IPS-NIHi7 (cell line): ENCODE measurements around the gene TCEA2.

Experiments
- DNase-seq: peaks from one replicate; pipeline ENCODE4 v3.0.0; 2012; ENCODE audit warnings: mixed read lengths; ENCODE audit errors: extremely low spot score

The TCEA2 gene

DNA sequence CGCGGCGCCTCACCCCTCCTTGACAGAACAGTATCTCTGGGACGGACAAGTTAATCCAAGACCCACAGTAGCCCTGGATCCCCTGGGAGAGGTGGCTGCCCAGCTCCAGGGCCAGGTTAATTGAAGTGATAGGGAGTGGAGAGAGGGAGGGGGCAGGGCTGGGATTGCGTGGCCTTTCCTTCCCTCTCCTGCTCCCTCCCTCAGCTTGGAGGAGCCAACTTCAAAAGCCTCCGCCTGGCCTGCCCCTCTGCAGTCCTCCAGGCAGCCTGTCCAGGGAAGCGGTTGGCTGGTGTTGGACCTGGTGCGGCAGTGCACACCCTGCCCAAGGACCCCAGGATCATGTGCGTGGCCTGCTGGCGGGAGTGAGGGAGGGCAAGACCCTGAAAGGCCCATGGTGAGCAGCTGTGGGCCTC lies 27.1 kb upstream of the TCEA2 start, which contains the start of gene C20orf204:
Gene C20orf204 (plus strand): TSS at position 250 of the 413 bp plus-strand sequence. CDS start 142 bp downstream, at position 392.
- DNase-seq: no peak

GRCh38 chr20:64036346-64037198 lies 26.4 kb upstream of the TCEA2 start:
- no peak for DNase-seq

- DNase-seq: no peak
Measured at GRCh38 chr20:64037199-64037497, 25.9 kb upstream of the TCEA2 start.

DNA sequence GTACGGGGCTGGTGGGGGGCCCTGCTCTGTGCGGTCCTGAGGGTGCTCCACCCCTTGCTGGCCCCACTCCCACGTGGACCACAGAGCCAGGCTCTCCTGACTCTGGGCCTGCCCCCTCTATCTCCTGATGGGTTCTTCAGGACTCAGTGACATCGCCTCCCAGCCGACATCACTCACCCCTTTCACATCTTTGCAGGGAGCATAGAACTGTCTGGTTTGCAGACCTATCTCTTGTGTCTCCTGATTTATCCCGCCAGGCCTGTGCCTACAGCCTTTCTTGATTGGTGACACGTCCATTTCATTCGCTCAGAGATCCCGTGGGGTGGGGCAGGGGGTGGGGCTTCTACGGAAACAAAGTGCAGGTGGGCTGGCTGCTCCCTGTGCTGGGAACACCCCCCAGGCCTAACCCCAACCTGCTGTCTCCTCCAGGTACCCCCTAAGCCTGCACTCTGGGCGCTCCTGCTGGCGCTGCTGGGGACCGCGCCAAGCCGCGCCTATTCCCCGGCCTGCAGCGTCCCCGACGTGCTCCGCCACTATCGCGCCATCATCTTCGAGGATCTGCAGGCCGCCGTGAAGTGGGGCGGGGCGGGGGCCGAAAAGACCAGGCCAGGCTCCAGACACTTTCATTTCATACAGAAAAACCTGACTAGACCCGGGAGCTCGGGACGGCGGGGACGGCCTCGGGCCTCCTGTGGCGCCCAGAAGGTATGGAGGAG lies 25.3 kb upstream of the TCEA2 start:
- peak; percentile 48 for DNase-seq

DNA sequence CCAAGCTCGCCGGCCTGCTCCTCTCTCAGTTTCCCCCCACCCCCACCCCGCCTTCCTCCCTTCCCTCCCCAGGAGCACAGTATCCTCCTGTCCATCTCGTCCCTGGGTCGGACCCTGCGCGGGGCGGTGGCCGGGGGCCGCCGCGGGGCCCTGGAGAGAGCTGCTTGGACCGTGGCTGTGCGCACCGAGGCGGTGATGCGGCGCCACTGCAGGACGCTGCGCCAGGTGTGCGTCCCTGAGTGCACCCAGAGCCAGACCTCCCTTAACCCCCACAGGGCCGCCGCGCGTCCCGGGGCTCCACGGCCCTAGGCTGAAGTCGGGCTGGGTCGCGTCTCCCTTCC lies 24.8 kb upstream of the TCEA2 start:
- no peak for DNase-seq

DNA sequence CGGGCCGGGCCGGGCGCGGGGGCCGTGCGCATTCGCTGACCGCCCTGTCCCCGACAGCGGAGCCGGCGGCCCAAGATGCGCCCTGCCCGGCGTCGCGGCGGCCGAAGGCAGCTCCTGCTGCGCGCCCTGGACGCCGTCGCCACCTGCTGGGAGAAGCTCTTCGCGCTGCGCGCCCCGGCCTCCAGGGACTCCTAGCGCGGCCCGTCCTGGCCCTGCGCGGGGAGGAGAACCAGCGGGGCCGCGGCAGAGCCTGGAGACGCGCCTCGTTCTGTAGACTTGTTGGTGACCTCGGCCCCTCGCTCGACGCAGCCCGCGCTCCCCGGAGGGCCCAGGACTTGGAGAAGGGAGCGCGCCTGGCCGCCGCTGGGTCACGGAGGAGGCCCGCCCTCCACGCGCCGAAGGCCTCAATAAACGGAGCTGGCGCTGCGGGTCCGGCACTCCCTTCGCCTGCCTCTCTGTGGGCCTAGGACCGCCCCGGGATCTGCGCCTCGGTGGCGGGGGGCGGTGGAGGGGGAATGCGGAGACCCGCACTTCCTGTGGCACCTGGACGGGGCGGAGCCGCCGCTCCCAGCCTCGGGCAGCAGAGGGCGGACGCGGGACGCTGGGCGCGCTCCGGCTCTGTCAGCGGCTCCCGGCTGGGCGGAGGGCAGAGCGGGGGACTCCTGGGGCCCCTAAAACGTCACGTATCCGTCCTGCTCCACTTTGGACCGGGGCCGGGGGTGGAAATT lies 24.3 kb upstream of the TCEA2 start:
- peak; percentile 92 for DNase-seq

- DNase-seq: no peak
Measured at GRCh38 chr20:64039293-64040160, 23.5 kb upstream of the TCEA2 start.

DNA sequence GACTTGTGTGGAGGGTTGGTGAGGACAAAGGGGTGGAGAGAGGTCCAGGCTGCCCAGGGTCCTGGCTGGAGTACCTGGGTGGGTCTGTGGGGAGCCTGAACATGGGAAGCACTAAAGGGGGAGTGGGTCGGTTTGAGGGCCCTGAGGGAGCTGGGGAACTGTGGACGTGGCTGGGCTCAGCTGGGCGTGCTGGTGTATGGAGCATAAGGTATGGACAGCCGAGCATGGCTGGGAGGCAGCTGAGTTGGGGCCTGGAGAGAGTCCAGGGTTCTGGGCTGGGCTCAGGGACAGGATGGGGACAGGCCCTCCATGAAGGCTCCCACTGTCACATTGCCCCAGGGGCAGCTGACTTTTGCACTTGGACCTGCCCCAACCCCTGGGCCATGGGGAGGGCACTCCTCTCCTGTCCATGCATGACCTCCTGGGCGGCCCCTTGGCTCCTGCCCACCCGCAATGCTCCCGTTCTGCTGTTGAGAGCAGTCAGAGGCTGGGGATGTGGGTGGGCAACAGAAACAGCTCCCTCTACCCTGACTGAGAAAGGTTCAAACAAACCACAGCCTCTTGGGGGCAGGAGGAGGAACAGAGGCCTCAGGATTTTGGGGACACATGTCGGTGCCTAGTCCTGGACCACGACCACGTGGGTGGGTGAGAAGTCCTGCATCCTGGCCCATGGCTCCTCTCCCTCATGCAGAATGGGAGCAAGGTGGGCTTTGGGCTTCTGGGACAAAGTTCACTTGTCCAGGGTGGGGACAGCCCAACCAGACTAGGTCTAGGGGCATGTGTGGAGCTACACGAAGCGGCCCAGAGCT lies 22.6 kb upstream of the TCEA2 start:
- DNase-seq: no peak

DNA sequence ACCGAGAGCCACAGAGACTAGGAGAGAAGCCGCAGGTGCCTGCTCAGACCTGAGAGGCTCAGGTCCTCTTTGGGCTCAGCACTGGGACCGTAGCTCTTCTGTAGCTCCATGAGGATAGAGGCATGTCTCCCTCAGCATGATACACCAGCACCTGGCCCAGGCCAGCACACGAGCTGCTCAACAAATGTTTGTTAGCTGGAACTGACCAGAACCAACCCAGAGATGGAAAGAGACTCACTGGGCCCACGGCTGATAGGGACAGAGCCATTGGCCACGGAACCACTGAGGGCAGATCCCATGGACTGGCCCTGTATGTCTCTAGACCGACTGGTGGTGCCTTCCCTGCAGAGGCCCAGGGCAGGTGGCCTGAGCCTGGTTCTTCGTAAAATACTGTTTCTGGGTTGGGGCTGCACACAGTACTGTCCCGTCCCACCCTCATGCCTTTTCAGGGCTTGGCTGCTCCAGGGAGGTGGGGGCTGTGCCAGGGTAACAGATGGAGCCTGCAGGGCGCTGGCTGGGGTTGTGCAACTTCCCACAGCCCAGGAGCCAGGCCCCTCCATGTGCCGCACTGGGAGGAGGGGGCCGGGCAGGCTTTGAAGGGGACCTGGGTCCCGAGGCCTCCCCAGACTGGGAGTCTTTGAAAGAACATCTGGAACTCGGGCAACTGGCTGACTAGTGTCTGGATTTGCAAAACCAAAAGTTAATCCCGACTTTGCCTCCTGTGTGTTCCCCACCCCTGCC lies 21.8 kb upstream of the TCEA2 start:
- DNase-seq: no peak

DNA sequence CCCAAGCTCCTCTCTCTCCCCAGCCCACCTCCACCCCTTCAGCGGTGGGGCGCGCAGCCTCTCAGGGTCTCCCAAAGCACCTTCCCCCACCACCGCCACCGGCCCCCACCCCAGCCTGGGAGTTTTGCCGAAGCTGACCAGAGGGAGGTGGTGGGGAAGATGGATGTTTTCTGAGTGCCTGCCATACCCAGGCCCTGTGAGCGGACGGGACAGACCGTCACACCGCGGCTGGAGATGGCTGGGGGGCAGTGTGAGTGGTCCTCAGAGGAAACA lies 21.3 kb upstream of the TCEA2 start:
- no peak for DNase-seq

GRCh38 chr20:64042054-64042781 lies 20.8 kb upstream of the TCEA2 start:
- DNase-seq: no peak

GRCh38 chr20:64043768-64044167 lies 19.2 kb upstream of the TCEA2 start:
- DNase-seq: no peak

DNA sequence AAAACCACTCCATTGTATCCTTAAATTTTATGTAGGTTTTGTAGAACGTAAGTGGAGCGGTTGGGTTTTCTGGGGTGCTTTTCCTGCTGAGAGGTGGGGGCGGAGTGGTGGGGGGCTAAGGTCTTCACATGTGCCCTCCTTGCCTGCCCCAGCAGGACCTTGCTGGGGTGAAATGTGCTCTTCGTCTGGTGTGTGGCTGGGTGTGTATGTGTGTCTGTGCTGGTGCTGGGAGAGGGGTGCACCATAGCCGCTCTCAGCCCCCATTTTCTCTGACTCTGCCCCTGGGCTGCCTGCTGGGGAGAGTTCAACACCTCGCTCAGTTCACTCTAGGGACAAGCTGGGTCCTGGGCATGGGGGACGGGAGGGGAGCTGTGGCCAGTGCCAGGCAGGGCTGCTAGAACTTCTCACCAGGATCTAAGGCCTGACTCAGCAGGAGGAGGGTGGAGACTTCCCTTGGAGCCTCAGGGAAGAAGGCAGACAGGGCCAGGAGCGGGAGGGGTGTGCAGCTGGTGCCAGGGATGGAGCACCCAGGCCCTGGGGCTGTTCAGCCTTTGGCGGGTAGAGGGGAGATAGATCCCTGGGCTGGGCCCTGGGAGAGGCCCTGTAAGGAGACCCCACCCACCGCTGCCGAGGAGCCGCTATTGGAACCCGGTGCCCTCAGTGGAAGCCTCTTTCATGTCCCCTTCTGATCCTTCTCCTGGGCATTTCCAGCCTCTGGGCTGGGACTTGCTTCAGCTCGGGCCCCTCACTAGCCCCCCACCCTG lies 18.3 kb upstream of the TCEA2 start:
- no peak for DNase-seq

GRCh38 chr20:64045346-64046011 lies 17.5 kb upstream of the TCEA2 start:
- DNase-seq: no peak

- DNase-seq: no peak
Measured at GRCh38 chr20:64047046-64047389, 16.0 kb upstream of the TCEA2 start.

GRCh38 chr20:64047968-64048401 lies 15.0 kb upstream of the TCEA2 start:
- no peak for DNase-seq

DNA sequence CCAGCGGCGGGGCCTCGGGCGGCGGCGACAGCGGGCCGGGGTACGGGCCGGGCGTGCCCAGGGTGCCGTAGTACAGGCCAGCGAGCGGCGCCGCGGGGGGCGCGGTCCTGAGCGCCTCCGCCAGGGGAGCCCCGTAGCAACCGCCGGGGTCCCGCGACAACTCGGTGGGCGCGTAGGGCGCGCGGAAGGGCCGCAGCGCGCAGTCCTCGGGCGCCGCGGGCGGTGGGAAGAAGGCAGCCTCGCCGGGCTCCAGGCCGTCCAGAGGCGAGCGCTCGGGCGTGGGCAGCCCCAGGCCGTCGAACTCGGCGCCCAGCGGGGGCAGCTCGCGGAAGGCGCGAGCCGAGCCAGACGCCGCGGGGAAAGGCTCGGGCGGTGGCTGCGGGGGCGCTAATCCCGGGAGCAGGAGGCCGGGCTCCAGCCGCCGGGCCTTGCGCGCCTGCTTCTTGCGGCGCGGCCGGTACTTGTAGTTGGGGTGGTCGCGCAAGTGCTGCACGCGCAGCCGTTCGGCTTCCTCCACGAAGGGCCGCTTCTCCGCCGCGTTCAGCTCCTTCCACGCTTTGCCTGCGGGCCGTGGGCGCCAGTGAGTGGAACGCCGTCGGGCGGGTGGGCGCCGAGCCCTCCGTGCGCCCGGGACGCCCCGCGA lies 14.5 kb upstream of the TCEA2 start:
- no peak for DNase-seq
